CD4-positive, alpha-beta T cell treated with Interleukin-21 for 1 hour (primary cell): ENCODE data around the gene FKBP10.
A peak's percentile ranks its signal among the peaks of the same experiment; 100 is the strongest.
"Not testable (repeated sequence)": the region's sequence is repeated elsewhere in the genome, so short reads cannot be mapped to it uniquely, and the experiment has no call there.

ENCODE experiments used
- DNase-seq: peaks from one replicate; pipeline ENCODE4 v3.0.0-alpha.2; 2020

Gene FKBP10

DNA sequence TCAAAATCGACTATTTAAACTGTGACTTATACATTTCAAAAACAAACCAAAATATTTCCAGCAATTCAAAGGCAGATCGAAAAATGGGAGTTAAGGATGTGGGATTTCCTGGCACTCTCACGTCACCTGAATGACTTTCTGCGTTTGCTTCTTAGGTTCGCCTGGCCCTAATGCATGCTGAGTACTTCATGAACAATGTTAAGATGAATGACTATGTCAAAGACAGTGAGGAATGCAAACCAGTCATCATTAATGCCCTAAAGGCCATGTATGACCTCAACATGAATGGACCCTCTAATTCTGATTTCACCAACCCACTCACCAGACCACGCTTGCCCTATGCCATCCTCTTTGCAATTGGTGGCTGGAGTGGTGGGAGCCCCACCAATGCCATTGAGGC, 32.2 kb downstream of the FKBP10 start:
- no peak for DNase-seq

DNA sequence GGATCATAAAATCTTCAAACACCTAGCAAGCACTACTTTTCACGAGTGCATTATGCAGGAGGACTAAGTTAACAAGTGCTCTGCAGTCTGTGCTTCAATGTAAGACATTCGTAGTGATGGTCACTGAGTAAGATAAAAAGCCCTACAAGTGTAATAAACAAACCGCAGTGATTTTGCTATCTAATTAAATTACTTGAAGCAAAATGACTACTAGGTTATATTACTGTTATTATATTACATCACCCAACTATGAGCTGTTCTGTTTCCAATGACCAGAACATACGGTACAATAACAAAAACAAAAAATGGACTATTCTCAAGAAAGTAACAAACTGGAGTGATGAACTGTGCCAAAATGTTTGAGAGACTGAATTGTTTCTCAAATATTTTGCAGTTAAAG, 36.0 kb downstream of the FKBP10 start:
- no peak for DNase-seq

DNA sequence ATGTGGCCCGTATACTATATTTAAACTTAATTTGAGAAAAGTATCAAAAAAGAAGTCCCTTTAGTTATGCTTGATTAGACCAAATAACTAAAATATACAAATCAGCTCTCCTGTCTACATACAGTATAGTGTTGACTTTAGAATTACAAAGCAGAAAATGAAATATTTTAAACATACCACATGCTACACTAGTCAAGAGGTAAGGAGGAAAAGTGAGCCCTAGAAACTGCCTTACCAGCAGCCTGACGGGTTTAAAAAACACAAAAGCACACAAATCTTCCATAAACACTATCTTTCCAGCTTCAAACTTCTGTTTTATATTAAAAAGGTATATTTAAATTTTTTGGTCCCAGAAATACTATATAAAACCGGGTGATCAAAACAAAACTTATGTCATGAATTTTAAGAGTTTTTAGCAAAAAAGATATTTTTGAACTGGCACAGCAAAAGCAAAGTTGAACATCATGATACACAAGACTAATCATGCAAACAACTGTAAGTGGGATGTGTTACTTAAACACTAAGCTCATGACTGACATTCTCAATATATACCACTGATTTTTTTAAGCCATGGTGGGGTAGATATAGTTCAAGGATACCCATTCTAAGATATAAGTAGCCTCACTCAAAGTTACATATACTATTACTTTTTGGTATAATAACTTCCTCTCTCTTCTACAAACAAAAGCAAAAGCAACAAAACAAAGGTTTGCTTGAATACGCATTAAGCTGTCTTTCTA, 36.6 kb downstream of the FKBP10 start:
- no peak for DNase-seq

- not testable (repeated sequence) for DNase-seq
Measured at GRCh38 chr17:41851382-41851781, 38.6 kb downstream of the FKBP10 start.

GRCh38 chr17:41860254-41860931, 47.6 kb downstream of the FKBP10 start:
- no peak for DNase-seq

- peak; percentile 22 for DNase-seq
Measured at GRCh38 chr17:41863074-41863848, 50.5 kb downstream of the FKBP10 start.

DNA sequence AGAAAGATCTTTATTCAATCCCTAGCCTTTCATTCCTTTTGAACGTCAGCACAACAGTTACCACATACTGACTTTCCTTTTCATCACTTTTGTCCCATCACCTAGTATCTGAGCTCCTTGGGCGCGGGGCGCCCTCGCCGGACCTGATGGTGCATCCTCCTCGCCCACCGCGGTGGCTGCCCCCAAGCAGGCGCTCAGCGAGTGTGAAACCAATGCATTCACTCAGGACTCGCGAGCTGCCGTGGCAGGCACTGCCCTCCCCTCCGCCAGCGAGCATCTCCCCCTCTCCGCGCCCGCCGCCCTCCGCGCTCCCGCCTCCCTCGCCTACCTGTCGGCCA, 51.7 kb downstream of the FKBP10 start:
- DNase-seq, result no peak

DNA sequence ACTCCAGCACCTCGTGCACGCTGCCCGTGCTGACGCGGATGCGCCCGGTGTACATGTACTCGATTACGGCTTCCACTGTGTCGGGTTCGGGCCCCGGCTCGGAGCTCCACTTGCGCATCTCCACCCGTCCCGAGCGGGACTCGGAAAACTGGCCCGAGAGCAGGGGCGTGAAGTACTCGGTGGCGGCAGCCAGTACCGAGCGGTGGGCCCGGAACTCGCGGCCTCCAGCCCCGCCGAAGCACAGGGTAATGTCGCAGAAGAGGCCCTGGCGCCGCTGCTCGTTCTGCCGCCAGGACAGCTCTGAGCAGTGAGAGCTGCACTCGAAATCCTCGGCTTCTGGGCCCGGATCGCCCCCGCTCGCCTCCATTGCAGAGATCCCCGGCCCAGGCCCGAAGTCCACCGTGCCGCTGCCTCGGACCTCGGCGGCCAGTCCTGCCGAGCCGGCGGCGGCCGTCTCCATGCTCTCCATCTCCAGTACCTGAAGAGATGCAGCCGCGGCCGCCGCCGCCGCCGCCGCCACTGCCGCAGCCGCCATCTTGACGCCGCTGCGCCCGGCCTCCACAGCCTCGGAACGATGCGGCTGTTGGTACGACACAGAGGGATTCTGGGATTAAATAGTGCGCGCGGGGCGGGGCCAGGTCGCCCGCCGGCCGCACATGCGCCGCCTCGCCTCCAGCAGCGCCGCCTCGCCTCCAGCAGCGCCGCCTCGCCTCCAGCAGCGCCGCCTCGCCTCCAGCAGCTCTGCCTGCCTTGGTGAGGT, 52.2 kb downstream of the FKBP10 start, which contains the start of gene KLHL11:
Gene KLHL11, minus strand, starts transcription at position 588 of the 760 bp plus-strand sequence. Its CDS starts 53 bp downstream, at position 535.
- DNase-seq, result peak; percentile 88

- DNase-seq, result no peak
Measured at GRCh38 chr17:41865596-41865893, 52.7 kb downstream of the FKBP10 start.

DNA sequence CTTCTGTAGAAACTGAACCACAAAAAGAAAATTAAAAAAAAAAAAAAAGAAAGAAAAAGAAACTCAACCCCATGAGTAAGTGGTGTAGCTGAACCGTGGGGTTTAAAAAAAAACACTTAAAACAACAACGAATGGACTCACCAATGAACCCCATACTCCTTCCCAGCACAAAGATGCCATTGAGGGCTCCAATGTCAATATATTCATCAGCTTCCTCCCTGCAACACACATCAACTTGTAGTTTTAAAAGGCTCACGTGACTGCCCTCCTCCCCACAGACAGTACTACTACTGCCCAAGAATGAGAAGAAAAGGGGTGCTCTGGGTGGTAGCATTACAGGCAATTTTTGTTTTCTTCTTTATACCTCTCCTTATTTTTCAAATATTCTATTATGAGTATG, 55.8 kb downstream of the FKBP10 start:
- DNase-seq, result no peak

- no peak for DNase-seq
Measured at GRCh38 chr17:41869426-41869825, 56.6 kb downstream of the FKBP10 start.

DNA sequence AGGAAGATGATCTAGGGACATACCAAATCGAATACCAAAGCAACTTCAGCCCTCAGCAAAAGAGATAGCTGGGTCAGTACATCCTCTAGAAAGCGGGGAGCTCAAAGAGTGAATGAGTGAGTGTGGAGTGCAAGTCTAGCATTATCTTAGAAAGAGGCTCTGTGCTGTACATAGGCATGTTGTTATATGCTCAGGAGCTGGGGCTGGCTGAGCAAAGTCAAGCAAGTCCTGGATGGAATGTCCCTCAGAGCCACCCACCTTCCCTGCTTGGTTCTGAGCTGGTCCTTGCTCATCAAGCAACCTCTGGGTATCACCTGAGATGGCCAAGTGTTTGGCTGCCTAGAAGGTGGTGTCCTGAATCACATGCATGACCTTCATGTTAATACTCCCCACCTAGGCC, 57.3 kb downstream of the FKBP10 start:
- DNase-seq, result no peak

DNA sequence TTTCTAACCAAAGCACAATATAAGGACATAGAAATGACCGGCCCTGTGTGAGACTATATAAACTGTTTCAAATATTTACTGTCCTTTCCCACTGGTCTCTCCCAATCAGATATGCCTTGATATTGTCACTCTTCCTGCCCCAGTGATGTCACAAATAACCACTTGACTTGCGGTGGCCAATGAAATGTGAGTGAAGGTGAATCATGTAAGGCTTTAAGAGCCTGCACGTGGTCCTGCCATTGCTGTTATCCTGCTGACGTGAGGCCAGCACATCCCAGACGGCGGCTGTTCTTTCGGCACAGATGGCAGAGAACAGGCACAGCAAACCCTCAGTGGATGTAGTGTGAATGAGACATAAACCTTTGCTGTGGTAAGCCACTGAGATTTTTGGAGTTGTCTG, 57.8 kb downstream of the FKBP10 start:
- no peak for DNase-seq

DNA sequence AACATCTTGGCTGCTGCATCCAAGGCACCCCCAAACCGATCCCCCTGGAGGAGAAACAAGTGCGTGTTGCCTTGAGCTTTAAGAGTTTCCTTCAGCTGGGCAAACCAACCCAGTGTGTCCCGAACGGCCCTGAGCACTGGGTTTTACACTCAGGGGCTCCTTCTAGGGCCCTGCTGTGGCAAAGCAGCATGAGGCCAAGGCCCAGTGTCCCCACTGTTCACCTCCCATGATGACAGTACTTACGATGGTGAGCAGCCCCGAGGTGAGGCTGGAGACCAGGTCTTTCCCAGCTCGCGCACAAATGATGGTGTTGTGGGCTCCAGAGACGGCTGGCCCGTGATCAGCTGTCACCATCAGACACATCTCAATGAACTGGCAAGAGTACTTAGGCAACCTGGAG, 59.0 kb downstream of the FKBP10 start:
- DNase-seq, result no peak
